ENCODE results near the gene SPATA31C2. TPM values are rescaled to one million over a fixed set of nuclear protein-coding genes. Genes with fewer than 3 reads are reported as not detected.
"Not testable (repeated sequence)": the region's sequence is repeated elsewhere in the genome, so short reads cannot be mapped to it uniquely, and the experiment has no call there.

Gene SPATA31C2
- total RNA-seq, result not detected

- not testable (repeated sequence) for H3K27me3 ChIP-seq, H3K27ac ChIP-seq, H3K4me3 ChIP-seq, ATAC-seq, H3K9me3 ChIP-seq, H3K36me3 ChIP-seq, H3K4me1 ChIP-seq
- WGBS, 2 donors (ENCODE audit: low coverage in 1 of 2), result no CpG with 5 or more reads among the region's 8 CpGs
Measured at GRCh38 chr9:88138375-88138774, at the start of gene SPATA31C2. Gene SPATA31C2, minus strand, starts transcription at chr9:88138475. Its CDS starts 29 bp downstream, at chr9:88138446.

GRCh38 chr9:88187631-88188030 lies 49.4 kb upstream of the SPATA31C2 start:
- H3K9me3 ChIP-seq, result no peaks in the 10 kb centered on the region
- no peak overlapping the region for H3K27ac ChIP-seq
- WGBS, 2 donors (ENCODE audit: low coverage in 1 of 2), result 35 to 47% methylated on average over 2 of the region's 2 CpGs
- H3K27me3 ChIP-seq, result no peaks in the 10 kb centered on the region
- peaks cover 0 to 14% (median 0%) of the 10 kb centered on the region in 3 donors for H3K4me1 ChIP-seq
- H3K36me3 ChIP-seq, result no peaks in the 10 kb centered on the region
- no peak for TF ChIP-seq POLR2AphosphoS5 (IDR thresholded peaks at IDR 0.05)
- no peak for TF ChIP-seq EP300 (IDR thresholded peaks at IDR 0.05)
- no peak for TF ChIP-seq POLR2A (IDR thresholded peaks at IDR 0.05)
- no peak for TF ChIP-seq CTCF (IDR thresholded peaks at IDR 0.05)
- H3K4me3 ChIP-seq, result no peak overlapping the region
- no peak for ATAC-seq

GRCh38 chr9:88186495-88187110 lies 48.3 kb upstream of the SPATA31C2 start:
- 92 to 97% methylated on average over 3 of the region's 3 CpGs for WGBS, 2 donors (ENCODE audit: low coverage in 1 of 2)
- TF ChIP-seq EP300 (IDR thresholded peaks at IDR 0.05) (no peak), POLR2A (IDR thresholded peaks at IDR 0.05) (no peak), POLR2AphosphoS5 (IDR thresholded peaks at IDR 0.05) (no peak), CTCF (IDR thresholded peaks at IDR 0.05) (no peak)
- no peaks in the 10 kb centered on the region for H3K9me3 ChIP-seq
- no peaks in the 10 kb centered on the region for H3K36me3 ChIP-seq
- H3K4me1 ChIP-seq, result peaks cover 0 to 14% (median 0%) of the 10 kb centered on the region in 3 donors
- ATAC-seq, result no peak
- no peaks in the 10 kb centered on the region for H3K27me3 ChIP-seq
- no peak overlapping the region for H3K27ac ChIP-seq
- no peak overlapping the region for H3K4me3 ChIP-seq

- 80 to 92% methylated on average over 2 of the region's 2 CpGs for WGBS, 2 donors (ENCODE audit: low coverage in 1 of 2)
- TF ChIP-seq POLR2AphosphoS5 (IDR thresholded peaks at IDR 0.05) (no peak), CTCF (IDR thresholded peaks at IDR 0.05) (no peak), EP300 (IDR thresholded peaks at IDR 0.05) (no peak), POLR2A (IDR thresholded peaks at IDR 0.05) (no peak)
- peaks cover 0 to 14% (median 0%) of the 10 kb centered on the region in 3 donors for H3K4me1 ChIP-seq
- no peaks in the 10 kb centered on the region for H3K36me3 ChIP-seq
- no peak for ATAC-seq
- no peak overlapping the region for H3K4me3 ChIP-seq
- H3K27ac ChIP-seq, result no peak overlapping the region
- H3K9me3 ChIP-seq, result no peaks in the 10 kb centered on the region
- H3K27me3 ChIP-seq, result no peaks in the 10 kb centered on the region
Measured at GRCh38 chr9:88184976-88185375, 46.7 kb upstream of the SPATA31C2 start.

- H3K9me3 ChIP-seq, result no peaks in the 10 kb centered on the region
- H3K4me3 ChIP-seq, result no peak overlapping the region
- no peak for ATAC-seq
- no peak overlapping the region for H3K27ac ChIP-seq
- TF ChIP-seq POLR2A (IDR thresholded peaks at IDR 0.05) (no peak), POLR2AphosphoS5 (IDR thresholded peaks at IDR 0.05) (no peak), EP300 (IDR thresholded peaks at IDR 0.05) (no peak), CTCF (IDR thresholded peaks at IDR 0.05) (no peak)
- H3K4me1 ChIP-seq, result peaks cover 0 to 14% (median 0%) of the 10 kb centered on the region in 3 donors
- 55 to 74% methylated on average over 3 to 5 of the region's 5 CpGs for WGBS, 2 donors (ENCODE audit: low coverage in 1 of 2)
- H3K27me3 ChIP-seq, result no peaks in the 10 kb centered on the region
- no peaks in the 10 kb centered on the region for H3K36me3 ChIP-seq
Measured at GRCh38 chr9:88183798-88184495, 45.7 kb upstream of the SPATA31C2 start.
